Islet of Langerhans (tissue), 1 donor: Measurements from ENCODE around the gene EARS2.

Source experiments
- FAIRE-seq: peaks from one replicate; lab custom pipeline; 2011; peaks lifted over from hg19 to GRCh38; lab: Jason Lieb, UNC

EARS2 gene

DNA sequence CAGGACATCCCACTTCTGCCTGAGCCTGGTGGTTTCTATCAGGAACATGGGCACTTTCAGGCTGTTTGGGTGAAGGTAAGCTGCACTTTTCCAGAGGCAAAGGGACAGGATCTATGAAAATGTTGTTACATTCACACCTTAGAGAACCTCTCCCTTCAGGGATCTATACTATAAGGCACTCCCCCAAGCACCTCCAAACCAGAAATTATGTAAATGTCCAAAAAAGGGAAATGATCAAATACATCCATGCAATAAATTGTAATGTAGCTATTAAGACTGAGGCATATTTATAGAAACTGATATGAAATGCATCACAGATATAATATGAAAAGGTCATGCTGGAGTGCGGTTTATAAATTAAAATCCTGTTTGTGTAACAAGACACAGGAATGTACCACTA lies 80.9 kb downstream of the EARS2 start:
- FAIRE-seq, result no peak
